Transverse colon (tissue), 4 donors: ENCODE results near the gene NPAP1.

Experiments
- CTCF ChIP-seq, 5 experiments: fragments of 200-600 bp in 3 of 5; fragments of 450-650 bp in 2 of 5; sonication (generic) in 3 of 5; IDR thresholded peaks; 1 replicate in 2 of 5; 2 replicates in 3 of 5; pipeline ENCODE4 v1.5.1; 2016 to 2017; ENCODE audit warnings: antibody characterized with exemption in 5 of 5, inconsistent platforms in 3 of 5, mild to moderate bottlenecking in 2 of 5, moderate library complexity in 1 of 5
- EP300 ChIP-seq: sonication (generic); formaldehyde crosslinking; IDR thresholded peaks from one replicate; pipeline ENCODE4 v1.6.1; 2017; ENCODE audit warnings: antibody characterized with exemption, low read depth
- POLR2A ChIP-seq: fragments of 450-650 bp; IDR thresholded peaks from one replicate; pipeline ENCODE4 v1.6.1; 2016; ENCODE audit warnings: antibody characterized with exemption, mild to moderate bottlenecking, moderate library complexity
- POLR2AphosphoS5 ChIP-seq, 3 donors: sonication (generic); formaldehyde crosslinking; IDR thresholded peaks; one replicate each; pipeline ENCODE4 v1.6.1; 2016; ENCODE audit warnings: antibody characterized with exemption in 3 of 3

DNA sequence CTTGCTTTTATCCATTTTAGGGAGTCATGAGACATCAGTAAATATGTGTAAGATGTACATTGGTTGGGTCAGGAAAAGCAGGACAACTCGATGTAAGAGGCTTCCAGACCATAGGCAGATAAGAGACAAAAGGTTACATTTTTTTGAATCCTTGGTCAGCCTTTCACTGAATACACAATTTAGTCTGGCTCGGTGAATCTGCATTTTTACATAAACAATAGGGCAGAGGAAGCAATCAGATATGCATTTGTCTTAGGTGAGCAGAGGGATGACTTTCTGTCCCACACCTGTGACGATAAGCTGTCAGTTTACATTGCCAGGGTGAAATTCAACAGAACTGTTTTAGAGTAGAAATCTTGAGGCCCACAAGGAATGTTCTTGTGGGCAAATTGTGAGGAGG lies 20.6 kb downstream of the NPAP1 start:
- no peak for TF ChIP-seq EP300
- TF ChIP-seq CTCF (IDR thresholded peaks at IDR 0.05): no peak
- no peak for TF ChIP-seq POLR2A
- TF ChIP-seq POLR2AphosphoS5 (IDR thresholded peaks at IDR 0.05): no peak
